ENCODE results near the gene RALGPS1. TPM values are rescaled to one million over a fixed set of nuclear protein-coding genes. Genes with fewer than 3 reads are reported as not detected.

Gene RALGPS1
- total RNA-seq, 2 donors from 2014 or later: 15.3 to 79.4 TPM

- TF ChIP-seq POLR2A (IDR thresholded peaks at IDR 0.05) (no peak), CTCF (IDR thresholded peaks at IDR 0.05) (no peak)
- H3K9me3 ChIP-seq: no peaks in the 10 kb centered on the region
- no peak overlapping the region for H3K27ac ChIP-seq
- DNase-seq: no peak
- H3K4me3 ChIP-seq: no peak overlapping the region
- ATAC-seq: no peak
- WGBS, 2 donors: 95% methylated on average over 3 of the region's 3 CpGs
- no peaks in the 10 kb centered on the region for H3K27me3 ChIP-seq
- H3K36me3 ChIP-seq (replicated peaks in 1 of 2; ENCODE audit: insufficient read depth in 1 of 2, low read depth in 2 of 2): no peaks in the 10 kb centered on the region
- intact Hi-C loops (cut with DNase I): no loop called here
- H3K4me1 ChIP-seq: no peaks in the 10 kb centered on the region
These were observed 146.8 kb downstream of the RALGPS1 start for GRCh38 chr9:127061411-127061810.

GRCh38 chr9:127064335-127064734 is 149.8 kb downstream of the RALGPS1 start:
- intact Hi-C loops (cut with DNase I): no loop called here
- ATAC-seq (no peak), DNase-seq (no peak)
- TF ChIP-seq CTCF (IDR thresholded peaks at IDR 0.05) (no peak), POLR2A (IDR thresholded peaks at IDR 0.05) (no peak)
- no peak overlapping the region for H3K4me3 ChIP-seq
- H3K36me3 ChIP-seq (replicated peaks in 1 of 2; ENCODE audit: insufficient read depth in 1 of 2, low read depth in 2 of 2): no peaks in the 10 kb centered on the region
- H3K9me3 ChIP-seq: no peaks in the 10 kb centered on the region
- WGBS, 2 donors: 94% methylated on average over 2 of the region's 2 CpGs
- H3K27me3 ChIP-seq: no peaks in the 10 kb centered on the region
- no peaks in the 10 kb centered on the region for H3K4me1 ChIP-seq
- no peak overlapping the region for H3K27ac ChIP-seq

- Histone ChIP-seq H3K27ac (no peak overlapping the region), H3K36me3 (replicated peaks in 1 of 2; ENCODE audit: insufficient read depth in 1 of 2, low read depth in 2 of 2) (peaks cover 0 to 2% of the 10 kb centered on the region in 2 donors), H3K9me3 (no peaks in the 10 kb centered on the region), H3K27me3 (no peaks in the 10 kb centered on the region), H3K4me1 (no peaks in the 10 kb centered on the region), H3K4me3 (no peak overlapping the region)
- no peak for TF ChIP-seq CTCF (IDR thresholded peaks at IDR 0.05)
- TF ChIP-seq POLR2A (IDR thresholded peaks at IDR 0.05): no peak
- no peak for DNase-seq
- no peak for ATAC-seq
- intact Hi-C loops (cut with DNase I): no loop called here
- 96 to 100% methylated on average over 1 of the region's 1 CpG for WGBS, 2 donors
These were observed 151.0 kb downstream of the RALGPS1 start for GRCh38 chr9:127065592-127065991.

- ATAC-seq: no peak
- intact Hi-C loops (cut with DNase I): no loop called here
- WGBS, 2 donors: 92 to 95% methylated on average over 9 of the region's 9 CpGs
- H3K9me3 ChIP-seq: no peaks in the 10 kb centered on the region
- H3K27ac ChIP-seq: no peak overlapping the region
- peaks cover 0 to 2% of the 10 kb centered on the region in 2 donors for H3K36me3 ChIP-seq (replicated peaks in 1 of 2; ENCODE audit: insufficient read depth in 1 of 2, low read depth in 2 of 2)
- H3K4me3 ChIP-seq: no peak overlapping the region
- no peaks in the 10 kb centered on the region for H3K27me3 ChIP-seq
- no peak for DNase-seq
- TF ChIP-seq POLR2A (IDR thresholded peaks at IDR 0.05): no peak
- no peak for TF ChIP-seq CTCF (IDR thresholded peaks at IDR 0.05)
- H3K4me1 ChIP-seq: no peaks in the 10 kb centered on the region
These were observed 151.7 kb downstream of the RALGPS1 start for GRCh38 chr9:127066060-127066850.

- no peaks in the 10 kb centered on the region for H3K27me3 ChIP-seq
- intact Hi-C loops (cut with DNase I): no loop called here
- 22 to 62% methylated on average over 2 of the region's 2 CpGs for WGBS, 2 donors
- peaks cover 0 to 2% of the 10 kb centered on the region in 2 donors for H3K36me3 ChIP-seq (replicated peaks in 1 of 2; ENCODE audit: insufficient read depth in 1 of 2, low read depth in 2 of 2)
- ATAC-seq (no peak), DNase-seq (no peak)
- no peak overlapping the region for H3K4me3 ChIP-seq
- no peak for TF ChIP-seq CTCF (IDR thresholded peaks at IDR 0.05)
- TF ChIP-seq POLR2A (IDR thresholded peaks at IDR 0.05): no peak
- H3K9me3 ChIP-seq: no peaks in the 10 kb centered on the region
- no peak overlapping the region for H3K27ac ChIP-seq
- H3K4me1 ChIP-seq: no peaks in the 10 kb centered on the region
These were observed 152.2 kb downstream of the RALGPS1 start for GRCh38 chr9:127066851-127067136.
